Epidermal melanocyte (primary cell): ENCODE results near the gene UAP1L1.
A peak's percentile ranks its signal among the peaks of the same experiment; 100 is the strongest.

ENCODE experiments used
- DNase-seq: peaks from one replicate; pipeline ENCODE4 v3.0.0; 2011; ENCODE audit warnings: low spot score; ENCODE audit not compliant: insufficient read length

UAP1L1 gene

GRCh38 chr9:137074657-137075274 is 2.6 kb upstream of the UAP1L1 start:
- no peak for DNase-seq

DNA sequence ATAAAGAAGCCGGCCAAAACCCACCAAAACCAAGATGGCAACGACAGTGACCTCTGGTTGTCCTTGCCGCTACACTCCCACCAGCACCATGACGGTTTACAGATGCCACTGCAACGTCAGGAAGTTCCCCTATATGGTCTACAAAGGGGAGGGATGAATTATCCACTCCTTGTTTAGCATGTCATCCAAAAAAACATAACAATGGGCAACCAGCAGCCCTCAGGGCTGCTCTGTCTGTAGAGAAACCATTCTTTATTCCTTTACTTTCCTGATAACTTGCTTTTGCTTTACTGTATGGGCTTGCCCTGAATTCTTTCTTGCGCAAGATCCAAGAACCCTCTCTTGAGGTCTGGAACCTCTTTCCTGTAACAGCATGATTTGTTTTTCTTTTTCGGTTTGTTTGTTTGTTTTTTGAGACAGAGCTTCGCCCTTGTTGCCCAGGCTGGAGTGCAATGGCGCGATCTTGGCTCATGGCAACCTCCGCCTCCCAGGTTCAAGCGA is 2.0 kb upstream of the UAP1L1 start:
- no peak for DNase-seq

- no peak for DNase-seq
Observed at GRCh38 chr9:137076636-137077009, 694 bp upstream of the UAP1L1 start.

- DNase-seq, result no peak
Observed at GRCh38 chr9:137077758-137078693, 709 bp downstream of the UAP1L1 start.

- no peak for DNase-seq
Observed at GRCh38 chr9:137078701-137079400, 1.5 kb downstream of the UAP1L1 start.

DNA sequence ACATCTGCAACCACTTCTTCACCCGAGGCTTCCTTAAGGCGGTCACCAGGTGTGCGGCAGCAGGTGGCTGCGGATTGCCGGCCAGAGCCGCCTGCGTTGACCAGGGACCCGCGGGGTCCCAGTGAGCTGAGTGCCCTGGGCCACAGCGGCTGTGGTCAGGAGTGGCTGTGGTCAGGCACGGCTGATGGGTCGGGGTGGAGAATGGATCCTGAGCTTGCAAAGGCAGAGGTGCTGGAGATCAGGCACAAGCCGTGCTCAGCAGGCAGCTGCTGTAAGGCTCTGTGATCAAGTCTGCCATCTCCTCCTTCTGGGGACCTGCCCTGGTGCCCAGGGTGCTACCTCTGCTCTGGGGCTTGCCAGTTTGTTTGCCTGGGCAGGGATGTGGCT is 2.1 kb downstream of the UAP1L1 start:
- DNase-seq, result no peak

DNA sequence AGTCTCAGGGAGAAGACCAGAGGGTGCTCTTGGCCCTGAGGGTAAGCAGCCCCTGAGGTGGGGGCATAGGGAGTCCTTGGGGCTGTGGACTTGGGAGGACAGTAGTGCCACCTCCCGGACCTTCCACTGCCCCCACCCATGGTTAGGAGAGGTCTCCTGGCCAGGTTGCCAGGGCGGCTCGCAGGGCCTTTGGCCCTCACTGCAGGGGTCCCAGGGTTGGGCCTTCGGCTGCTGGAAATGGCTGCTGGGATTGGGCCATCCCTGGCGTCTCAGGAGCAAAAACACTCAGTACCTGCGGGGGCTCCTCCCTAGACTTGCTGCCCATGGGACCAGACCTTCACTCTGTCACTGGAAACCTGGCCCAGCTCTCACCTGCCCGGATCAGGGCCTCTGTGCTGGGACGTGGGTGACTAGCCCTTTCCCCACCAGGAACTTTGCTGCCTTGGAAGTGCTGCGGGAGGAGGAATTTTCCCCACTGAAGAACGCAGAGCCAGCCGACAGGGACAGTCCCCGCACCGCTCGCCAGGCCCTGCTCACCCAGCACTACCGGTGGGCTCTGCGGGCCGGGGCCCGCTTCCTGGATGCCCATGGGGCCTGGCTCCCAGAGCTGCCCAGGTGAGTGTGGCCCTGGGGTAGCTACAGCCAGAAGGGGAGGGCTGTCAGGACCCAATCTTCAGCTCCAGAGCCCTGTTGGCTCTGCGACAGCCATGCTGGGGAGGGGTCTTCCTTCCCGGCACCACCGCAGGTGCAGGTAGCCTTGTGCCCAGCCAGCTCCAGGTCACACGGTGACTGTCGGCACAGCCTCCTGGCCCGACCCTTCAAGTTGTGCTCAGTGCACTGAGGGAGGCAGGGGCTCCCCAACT is 3.2 kb downstream of the UAP1L1 start:
- no peak for DNase-seq

- DNase-seq, result no peak
Observed at GRCh38 chr9:137082222-137082924, 5.1 kb downstream of the UAP1L1 start.

GRCh38 chr9:137082925-137083290 is 5.6 kb downstream of the UAP1L1 start:
- DNase-seq, result no peak

DNA sequence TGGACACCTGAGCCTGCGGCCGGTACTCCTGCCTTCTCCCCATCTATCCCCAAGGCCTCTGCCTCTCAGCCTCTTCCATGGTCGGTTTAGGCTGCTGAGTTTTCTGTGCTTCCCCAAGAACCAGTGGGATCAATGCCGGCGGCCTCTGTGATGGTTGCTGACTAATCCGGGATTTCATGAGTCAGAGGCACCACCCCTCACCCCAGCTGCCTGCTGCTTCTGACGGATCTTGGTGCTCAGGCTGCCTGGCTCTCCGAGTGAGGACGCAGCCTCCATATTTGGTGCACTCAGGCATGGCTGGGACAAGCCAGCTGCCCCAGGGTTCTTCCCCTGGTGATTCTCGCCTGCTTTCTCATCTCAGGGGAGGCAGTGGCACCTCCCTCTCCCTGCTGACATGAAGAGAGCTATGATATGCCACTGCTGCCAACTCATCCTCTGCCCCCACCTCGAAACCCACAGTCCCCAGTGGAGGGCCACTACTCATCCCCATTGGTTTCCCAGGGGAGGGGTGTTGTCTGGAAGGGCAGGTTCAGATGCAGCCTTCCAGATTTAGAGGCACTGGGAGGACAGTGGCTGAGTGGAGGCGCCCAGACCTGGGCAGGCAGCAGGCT is 6.2 kb downstream of the UAP1L1 start:
- no peak for DNase-seq

DNA sequence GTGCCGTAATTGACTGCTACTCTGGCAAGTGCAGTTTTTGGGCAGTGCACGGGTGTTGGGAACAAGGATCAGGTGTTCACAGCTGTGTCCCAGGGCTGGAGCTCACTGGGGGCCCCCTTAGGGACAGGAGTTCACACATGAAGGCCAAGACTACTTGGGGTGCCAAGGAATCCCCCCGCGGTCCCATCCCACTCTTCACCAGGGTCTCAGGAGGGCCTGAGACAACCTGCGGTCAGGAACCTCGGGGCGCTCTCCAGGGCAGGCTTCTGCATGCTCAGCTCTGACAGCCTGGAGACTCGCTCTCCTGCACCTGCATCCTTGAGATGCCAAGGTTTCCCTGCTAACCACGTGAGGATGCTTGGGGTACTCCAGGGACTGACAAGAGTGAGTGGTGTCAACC is 7.2 kb downstream of the UAP1L1 start:
- no peak for DNase-seq

DNA sequence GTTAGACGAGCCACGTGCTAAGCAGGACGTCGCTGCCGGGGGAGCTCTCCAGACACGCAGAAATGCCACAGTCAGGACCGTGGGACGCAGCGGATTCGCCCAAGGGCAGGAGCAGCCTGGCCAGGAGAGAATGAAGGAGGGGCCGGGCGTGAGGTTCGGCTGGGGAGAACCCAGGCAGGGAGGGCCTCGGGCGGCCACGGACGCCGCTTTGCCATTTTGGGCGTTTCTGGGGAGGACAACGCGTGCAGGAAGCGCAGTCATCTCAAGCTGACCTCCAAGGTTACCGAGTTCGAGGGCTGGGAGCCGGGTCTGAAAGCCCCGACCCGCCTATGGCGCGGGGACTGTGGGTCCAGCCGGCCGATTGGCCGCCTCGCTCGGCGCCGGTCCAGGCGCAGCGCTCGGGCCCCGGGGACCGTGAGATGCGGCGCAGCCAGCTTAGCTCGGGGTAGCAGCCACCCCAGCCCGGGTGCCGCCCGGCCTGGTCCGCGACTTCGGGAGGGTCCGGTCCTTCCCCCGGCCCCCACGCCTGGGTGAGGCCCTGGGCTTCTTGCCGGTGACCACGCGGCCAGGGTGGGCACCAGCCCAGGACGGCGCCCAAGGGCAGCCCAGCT is 8.7 kb downstream of the UAP1L1 start:
- no peak for DNase-seq

- DNase-seq, result peak; percentile 93
Observed at GRCh38 chr9:137086531-137087408, 9.5 kb downstream of the UAP1L1 start, which contains the start of gene MAN1B1. MAN1B1 (plus strand) TSS chr9:137086985; CDS start chr9:137087000, 15 bp downstream.

GRCh38 chr9:137087409-137087925 is 10.2 kb downstream of the UAP1L1 start:
- DNase-seq, result no peak

GRCh38 chr9:137088121-137088520 is 10.8 kb downstream of the UAP1L1 start:
- DNase-seq, result no peak

DNA sequence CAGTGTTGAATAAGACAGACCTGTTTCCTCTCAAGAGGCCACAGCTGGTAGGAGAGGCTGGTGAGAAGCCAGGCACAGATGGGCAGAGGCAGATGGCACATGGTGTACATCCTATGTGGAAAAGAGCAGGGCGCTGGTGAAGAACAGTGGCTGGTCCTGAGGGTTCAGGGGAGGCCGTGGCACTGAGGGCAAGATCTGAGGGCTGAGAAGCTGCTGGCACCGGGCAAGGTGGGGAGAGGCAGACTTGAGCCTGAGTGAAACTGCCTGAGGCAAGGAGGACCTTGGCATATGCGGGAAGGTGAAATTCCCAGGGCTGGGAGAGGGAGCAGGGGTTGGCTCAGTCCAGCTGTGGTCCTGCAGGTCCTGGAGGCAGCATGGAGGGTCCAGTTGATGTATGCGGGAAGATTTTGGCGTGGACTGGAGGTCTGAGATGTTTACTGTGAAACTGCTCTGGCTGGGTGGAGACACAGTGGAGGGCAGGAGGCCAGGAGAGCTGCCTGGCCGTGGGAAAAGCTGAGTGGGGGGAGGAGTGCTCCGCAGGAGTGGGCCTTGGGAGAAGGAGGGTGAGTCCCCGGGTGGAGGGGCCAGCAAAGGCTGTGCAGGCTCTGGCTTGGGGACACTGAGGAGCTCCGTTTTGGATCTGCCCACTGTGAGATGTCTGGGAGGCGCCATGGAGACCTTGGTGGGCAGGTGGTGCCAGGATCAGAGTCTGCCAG is 12.1 kb downstream of the UAP1L1 start:
- no peak for DNase-seq

- DNase-seq, result no peak
Observed at GRCh38 chr9:137095664-137096517, 18.6 kb downstream of the UAP1L1 start.
